GM21526 (cell line): ENCODE results near the gene TFPT.

Source experiments
- ATAC-seq: cut with Tn5 transposase; IDR thresholded peaks from one replicate; pipeline ENCODE4 v1.9.1; 2021; ENCODE audit warnings: moderate library complexity; ENCODE audit not compliant: unreplicated experiment, low FRiP score

The TFPT gene

DNA sequence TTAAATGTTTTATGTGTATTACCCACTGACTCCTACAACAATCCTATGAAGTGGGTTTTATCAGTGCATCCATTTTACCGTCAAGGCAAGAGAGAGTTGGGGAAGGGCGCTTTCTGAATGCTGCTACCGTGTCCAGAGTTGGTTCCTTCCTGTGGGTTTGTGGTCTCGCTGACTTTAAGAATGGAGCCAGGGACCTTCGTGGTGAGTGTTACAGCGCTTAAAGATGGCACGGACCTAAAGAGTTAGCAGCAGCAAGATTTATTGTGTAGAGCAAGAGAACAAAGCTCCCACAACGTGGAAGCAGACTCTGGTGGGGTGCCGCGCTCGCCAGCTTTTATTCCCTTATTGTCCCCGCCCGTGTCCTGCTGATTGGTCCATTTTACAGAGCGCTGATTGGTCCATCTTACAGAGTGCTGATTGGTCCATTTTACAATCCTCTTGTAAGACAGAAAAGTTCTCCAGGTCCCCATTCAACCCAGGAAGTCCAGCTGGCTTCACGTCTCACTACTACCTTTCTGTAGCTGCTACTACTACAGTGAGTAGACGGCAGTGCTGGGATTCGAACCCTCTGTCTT, 20.9 kb downstream of the TFPT start:
- no peak for ATAC-seq

DNA sequence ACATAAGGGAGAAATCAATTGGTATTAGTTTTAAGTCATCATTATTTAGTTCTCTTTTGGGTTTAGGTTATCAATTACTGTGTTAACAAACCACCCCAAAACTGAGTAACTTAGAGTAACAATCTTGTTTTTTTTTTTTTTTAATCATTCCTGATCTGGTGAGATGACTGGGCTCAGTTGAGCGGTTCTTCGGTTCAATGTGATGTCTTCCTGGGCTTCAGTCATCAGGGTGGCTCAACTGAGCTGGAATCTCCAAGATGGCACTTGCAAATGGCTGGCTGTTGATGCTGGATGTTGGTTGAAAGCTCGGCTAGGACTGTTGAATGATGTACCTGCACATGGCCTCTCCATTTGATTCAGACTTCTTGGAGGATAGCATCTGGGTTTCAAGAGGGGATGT, 31.0 kb downstream of the TFPT start:
- ATAC-seq, result no peak

DNA sequence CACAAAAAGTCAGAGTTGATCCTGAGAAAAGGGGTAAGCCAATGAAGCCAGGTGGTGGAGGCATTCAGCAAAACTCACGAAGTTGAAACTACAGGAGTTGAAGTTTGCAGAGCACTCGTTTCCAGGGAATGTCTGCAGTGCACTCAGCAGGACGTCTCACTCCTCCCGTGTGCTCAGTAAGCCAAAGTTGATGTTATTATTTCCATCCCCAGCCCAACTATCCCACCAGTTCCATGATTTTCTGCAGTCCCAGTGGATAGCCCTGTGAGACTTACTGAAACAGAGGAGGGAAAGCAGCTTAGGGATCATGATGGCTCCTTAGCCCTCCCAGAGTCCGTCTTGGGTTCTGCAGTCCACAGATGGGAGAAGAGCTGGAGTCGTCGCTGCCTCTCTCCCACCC, 34.4 kb downstream of the TFPT start, which contains the start of gene TARM1:
TARM1 (minus strand) TSS at position 334 of the 400 bp plus-strand sequence; CDS start at position 309, 25 bp downstream.
- no peak for ATAC-seq

DNA sequence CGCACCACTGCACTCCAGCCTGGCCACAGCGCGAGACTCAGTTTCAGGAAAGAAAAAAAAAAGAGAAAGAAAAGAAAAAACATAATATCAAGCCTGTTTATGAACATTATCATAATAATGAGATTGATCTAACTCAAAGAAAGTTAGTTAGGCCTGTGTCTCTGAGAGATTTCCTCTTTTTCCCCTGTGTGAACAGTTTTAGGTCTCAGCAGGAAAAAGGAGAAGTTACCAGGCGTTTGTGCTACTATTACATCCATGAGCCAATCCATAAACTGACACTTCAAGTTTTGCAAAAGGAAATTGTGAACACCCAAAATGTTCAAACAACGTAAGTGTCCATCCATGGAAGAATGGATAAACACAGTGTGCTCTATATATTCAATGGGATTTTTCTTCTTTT, 38.1 kb downstream of the TFPT start:
- ATAC-seq, result no peak

DNA sequence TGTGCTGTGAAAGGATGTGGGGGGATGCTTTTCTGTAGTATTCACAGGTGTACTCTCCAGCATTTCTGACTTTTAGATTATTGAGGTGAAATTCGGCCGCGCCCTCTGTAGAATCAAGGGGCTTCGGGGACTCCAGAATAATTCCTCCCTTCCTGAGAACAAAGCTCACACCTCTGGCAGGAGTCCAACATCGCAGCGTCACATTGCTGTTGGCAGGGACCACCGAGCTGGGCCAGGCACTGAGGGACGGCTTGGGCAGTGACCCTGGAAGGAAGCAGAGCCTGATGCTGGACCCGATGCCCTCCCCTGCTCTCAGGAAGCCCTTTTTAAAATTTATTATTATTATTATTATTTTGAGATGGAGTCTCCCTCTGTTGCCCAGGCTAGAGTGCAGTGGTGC, 40.6 kb downstream of the TFPT start:
- no peak for ATAC-seq

DNA sequence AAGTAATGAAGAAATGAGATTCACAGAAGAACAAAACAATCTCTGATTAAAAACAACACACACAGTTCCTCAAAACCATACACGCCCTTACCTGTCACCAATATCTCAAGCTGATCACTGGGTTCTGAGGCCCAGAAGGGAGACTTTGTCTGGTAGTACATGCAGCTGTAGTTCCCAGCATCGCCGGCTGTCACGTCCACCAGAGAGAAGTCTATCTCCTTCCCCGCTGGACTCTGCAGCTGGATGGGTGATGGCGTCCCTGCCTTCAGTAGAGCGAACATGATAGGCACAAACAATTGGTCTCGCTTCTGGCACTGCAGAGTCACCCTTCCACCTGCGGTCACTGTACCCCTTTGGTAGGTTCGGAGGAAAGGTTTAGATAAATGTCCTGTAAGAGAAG, 41.6 kb downstream of the TFPT start:
- ATAC-seq, result no peak

DNA sequence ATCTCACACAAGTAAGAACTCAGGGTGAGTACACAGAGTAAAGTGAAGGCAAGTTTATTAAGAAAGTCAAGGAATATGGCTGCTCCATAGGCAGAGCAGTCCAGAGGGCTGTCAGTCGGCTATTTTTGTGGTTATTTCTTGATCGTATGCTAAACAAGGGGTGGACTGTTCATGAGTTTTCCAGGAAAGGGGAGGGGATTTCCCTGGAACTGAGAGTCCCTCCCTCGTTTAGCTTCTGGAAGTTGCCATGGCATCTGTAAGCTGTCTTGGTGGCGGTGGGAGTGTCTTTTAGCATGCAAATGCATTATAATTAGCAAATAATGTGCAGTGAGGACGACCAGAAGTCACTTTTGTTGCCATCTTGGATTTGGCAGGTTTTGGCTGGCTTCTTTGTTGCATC, 46.0 kb downstream of the TFPT start:
- ATAC-seq, result no peak

DNA sequence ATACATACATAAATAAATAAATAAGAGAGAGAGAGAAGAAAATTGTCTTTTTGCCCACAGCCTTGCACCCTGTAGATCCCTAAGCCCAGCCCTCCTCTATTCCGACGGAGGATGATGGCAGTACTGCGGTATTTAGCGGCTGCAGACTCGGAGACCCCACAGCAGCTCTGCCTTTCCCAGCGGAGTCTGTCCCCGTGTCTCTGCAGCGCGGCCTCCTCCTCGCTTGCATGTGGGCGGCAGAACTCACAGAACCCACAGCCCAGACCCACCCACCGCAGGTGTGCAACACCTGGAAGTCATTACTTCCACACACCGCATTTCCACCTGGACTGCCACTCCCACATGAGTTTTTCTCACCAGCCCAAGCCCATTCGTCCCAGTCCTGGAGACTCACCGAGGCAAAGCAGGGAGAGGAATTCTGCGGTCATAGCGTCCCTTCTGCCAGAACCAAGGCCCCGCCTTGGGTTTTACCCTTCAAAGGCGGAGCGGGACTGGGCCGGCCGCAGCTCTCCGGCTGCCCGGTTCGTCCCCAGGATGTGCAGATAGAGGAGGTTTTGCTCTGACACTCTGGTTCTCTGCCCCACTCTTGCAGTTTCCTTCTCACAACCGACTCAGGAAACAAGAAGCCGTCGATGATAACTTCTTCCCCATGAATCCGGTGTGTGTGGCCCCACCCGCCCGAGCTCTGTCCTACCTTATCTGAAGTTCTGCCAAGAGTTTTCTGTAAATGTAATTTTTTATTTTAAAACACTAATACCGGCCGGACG, 51.9 kb downstream of the TFPT start, which contains the start of gene VSTM1:
VSTM1 (minus strand) TSS at position 548 of the 767 bp plus-strand sequence; CDS start at position 428, 120 bp downstream.
- no peak for ATAC-seq

DNA sequence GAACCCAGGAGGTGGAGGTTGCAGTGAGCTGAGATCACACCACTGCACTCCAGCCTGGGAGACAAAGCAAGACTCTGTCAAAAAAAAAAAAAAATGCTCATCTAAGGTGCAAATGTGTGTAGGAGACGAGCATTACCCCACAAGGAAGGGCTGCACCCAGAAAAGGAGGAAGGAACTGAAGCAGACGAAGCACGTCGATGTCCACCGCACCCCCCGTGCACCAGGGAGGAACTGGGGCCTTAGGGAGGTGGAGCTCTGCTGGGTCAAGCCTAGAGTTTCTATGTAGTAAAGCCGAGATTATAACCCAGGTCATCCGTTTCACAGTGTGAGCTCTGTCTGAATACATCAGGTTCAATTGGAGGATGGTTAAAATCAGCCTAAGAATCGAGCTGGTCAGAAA, 52.8 kb downstream of the TFPT start:
- no peak for ATAC-seq
